NB4 (cell line): ENCODE measurements around the gene OR2H2.

Experiments used
- MYC ChIP-seq: IDR thresholded peaks from 2 replicates; pipeline ENCODE4 v1.6.1; 2011; ENCODE audit warnings: low read depth, low read length
- POLR2A ChIP-seq: IDR thresholded peaks from 2 replicates; pipeline ENCODE4 v1.6.1; 2011; ENCODE audit warnings: mild to moderate bottlenecking; ENCODE audit not compliant: insufficient read length; ENCODE audit errors: extremely low read depth
- TF ChIP-seq, protein P1 (sequence below): IDR thresholded peaks from one replicate; pipeline ENCODE4 v1.5.1; 2012; ENCODE audit warnings: low read depth, low read length
- TF ChIP-seq, protein P2 (sequence below): IDR thresholded peaks from 2 replicates; pipeline ENCODE4 v1.6.1; 2011; ENCODE audit warnings: low read depth, low read length

GRCh38 chr6:29598172-29598747, 13.3 kb downstream of the OR2H2 start:
- TF ChIP-seq, protein P1, sequence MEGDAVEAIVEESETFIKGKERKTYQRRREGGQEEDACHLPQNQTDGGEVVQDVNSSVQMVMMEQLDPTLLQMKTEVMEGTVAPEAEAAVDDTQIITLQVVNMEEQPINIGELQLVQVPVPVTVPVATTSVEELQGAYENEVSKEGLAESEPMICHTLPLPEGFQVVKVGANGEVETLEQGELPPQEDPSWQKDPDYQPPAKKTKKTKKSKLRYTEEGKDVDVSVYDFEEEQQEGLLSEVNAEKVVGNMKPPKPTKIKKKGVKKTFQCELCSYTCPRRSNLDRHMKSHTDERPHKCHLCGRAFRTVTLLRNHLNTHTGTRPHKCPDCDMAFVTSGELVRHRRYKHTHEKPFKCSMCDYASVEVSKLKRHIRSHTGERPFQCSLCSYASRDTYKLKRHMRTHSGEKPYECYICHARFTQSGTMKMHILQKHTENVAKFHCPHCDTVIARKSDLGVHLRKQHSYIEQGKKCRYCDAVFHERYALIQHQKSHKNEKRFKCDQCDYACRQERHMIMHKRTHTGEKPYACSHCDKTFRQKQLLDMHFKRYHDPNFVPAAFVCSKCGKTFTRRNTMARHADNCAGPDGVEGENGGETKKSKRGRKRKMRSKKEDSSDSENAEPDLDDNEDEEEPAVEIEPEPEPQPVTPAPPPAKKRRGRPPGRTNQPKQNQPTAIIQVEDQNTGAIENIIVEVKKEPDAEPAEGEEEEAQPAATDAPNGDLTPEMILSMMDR: no peak
- TF ChIP-seq POLR2A (no peak), MYC (no peak)
- TF ChIP-seq, protein P2, sequence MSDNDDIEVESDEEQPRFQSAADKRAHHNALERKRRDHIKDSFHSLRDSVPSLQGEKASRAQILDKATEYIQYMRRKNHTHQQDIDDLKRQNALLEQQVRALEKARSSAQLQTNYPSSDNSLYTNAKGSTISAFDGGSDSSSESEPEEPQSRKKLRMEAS: no peak
